Amniotic stem cell (primary cell): Measurements from ENCODE around the gene DHTKD1.
"Not testable (repeated sequence)": the region's sequence is repeated elsewhere in the genome, so short reads cannot be mapped to it uniquely, and the experiment has no call there.

ENCODE experiments used
- DNase-seq: peaks from one replicate; lab custom pipeline; 2025; lab: John Stamatoyannopoulos, UW

DHTKD1 gene

GRCh38 chr10:12067336-12067735 is 1.4 kb upstream of the DHTKD1 start:
- peak; percentile 13 for DNase-seq

- not testable (repeated sequence) for DNase-seq
Observed at GRCh38 chr10:12071441-12071840, 2.7 kb downstream of the DHTKD1 start.

- DNase-seq = no peak
Observed at GRCh38 chr10:12073526-12073925, 4.8 kb downstream of the DHTKD1 start.

- DNase-seq = no peak
Observed at GRCh38 chr10:12077580-12078180, 8.9 kb downstream of the DHTKD1 start.

DNA sequence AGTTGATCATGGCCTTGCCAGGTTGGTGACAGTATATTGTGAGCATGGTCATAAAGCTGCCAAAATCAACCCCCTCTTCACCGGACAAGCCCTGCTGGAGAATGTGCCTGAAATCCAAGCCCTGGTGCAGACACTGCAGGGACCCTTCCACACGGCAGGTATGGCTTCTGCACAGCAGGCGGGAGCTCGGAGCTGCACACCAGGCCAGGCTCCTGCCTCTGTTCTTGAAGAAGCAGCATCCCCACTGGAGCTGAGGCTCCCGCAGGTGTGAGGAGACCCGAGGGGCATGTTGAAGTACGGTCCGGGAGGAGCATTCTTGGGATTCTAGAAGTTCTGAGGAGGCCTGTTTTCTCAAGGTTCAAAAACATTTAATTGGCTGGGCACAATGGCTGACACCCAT is 12.7 kb downstream of the DHTKD1 start:
- no peak for DNase-seq

DNA sequence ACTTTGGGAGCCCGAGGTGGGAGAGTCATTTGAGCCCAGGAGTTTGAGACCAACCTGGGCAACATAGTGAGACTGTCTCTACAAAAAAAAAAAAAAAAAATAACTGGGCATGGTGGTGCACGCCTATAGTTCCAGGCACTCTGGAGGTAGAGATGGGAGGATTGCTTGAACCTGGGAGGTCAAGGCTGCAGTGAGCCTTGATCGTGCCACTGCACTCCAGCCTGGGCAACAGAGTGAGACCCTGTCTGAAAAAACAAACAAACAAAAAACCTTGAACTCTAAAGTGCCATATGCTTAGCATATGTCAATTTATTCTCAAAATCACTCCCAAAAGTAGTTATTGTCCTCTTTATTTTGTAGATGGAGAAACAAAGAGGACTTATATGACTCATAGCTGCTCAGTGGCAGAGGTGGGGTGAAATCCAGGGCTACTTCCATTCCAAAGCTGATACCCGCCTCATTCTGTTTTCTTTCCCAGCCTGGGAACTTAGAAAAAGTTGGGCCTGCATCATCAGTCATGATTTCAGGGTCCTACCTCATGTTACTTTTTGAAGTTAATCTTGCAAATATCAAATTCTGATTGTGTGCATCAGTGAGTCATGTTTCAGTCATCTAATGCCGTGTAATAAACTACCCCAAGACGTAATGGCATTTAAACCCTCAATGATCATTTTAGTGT is 13.3 kb downstream of the DHTKD1 start:
- DNase-seq = no peak

GRCh38 chr10:12088919-12089318 is 20.2 kb downstream of the DHTKD1 start:
- no peak for DNase-seq

- DNase-seq = no peak
Observed at GRCh38 chr10:12091421-12091820, 22.7 kb downstream of the DHTKD1 start.

GRCh38 chr10:12097361-12097760 is 28.6 kb downstream of the DHTKD1 start:
- DNase-seq = not testable (repeated sequence)

DNA sequence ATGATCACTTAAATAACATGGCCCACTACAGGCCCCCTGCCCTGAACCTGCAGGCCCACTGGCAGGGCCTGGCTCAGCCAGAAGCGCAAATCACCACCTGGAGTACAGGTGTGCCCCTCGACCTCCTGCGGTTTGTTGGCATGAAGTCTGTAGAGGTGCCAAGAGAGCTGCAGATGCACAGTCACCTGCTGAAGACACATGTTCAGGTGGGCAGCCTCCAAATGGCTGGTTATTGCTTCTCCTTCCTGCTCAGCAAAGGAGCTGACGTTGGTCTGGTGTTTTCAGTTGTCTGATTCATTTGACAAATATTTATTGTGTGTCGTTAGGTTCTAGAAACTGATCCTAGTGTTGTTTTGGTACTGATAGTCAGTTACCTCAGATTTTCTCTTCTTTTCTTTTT is 29.0 kb downstream of the DHTKD1 start:
- DNase-seq = no peak

GRCh38 chr10:12098966-12099365 is 30.2 kb downstream of the DHTKD1 start:
- no peak for DNase-seq

DNA sequence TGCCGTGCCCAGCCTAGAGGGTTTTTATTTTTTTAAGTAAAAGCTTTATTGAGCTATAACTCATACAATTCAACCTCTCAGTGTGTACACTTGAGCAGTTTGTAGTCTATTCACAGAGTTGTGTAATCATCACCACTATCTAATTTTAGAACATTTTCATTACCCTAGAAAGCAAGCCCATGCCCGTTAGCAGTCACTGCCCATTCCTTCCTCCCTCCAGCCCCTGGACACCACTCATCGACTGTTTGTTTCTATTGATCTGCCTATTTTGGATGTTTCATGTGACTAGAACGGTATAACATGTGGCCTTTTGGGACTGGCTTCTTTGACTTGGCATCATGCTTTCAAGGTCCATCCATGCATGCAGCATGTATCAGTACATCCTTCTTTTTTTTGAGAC is 35.0 kb downstream of the DHTKD1 start:
- no peak for DNase-seq

DNA sequence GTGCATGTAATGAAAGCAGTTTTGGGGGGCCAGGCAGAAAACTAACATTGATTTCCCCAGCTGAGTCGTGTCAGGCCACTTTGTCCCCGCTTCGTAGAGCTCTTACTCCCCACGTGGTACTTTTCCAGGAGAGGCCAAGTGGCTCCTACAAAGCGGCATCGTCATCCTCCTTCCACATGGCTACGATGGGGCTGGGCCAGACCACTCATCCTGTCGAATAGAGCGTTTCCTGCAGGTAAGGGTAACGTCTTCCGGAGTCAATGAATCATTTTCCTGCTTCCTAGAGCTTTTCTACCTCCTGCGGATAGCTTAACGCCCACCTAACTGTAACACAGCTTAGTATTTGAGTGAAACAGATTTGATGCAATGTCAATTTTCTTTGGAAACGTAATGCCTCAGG is 39.0 kb downstream of the DHTKD1 start:
- no peak for DNase-seq

DNA sequence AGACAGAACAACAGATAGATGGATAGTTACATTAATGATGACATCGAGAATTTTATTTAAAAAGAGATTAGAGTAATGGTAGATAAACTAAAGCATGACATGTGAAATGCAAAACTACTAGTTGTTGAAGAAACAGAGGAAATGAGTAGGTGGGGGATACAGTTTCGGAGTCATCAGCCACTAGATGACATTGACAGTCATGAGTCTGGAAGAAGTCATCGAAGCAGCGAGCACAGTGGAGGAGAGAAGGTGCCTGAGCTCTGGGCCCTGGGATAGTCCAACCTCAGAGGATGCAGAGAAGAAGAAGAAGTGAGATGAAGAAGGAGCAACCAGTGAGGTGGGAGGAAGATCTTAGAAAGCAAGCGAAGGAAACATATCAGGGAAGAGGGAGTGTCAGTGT is 40.5 kb downstream of the DHTKD1 start:
- no peak for DNase-seq

DNA sequence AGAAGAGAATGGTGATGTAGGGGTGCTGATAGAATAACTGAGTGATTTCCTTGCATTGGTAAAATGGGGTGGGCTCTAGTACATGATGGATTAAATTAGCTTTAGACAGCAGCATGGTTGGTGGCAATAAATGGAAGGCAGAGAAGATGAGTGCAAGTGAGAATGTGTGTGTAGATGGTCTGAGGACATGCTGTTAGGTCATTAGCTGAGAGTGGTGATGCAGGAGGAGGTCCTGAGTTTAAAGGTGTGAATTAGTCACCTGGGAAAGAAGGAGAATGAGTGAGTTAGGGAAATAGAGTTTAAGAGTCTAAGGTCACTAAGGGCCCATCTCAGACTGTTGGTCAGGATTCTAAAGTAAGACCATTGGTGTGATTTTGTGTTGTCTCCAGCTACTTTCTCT is 42.8 kb downstream of the DHTKD1 start:
- no peak for DNase-seq

- no peak for DNase-seq
Observed at GRCh38 chr10:12113627-12114026, 44.9 kb downstream of the DHTKD1 start.

- no peak for DNase-seq
Observed at GRCh38 chr10:12121673-12122072, 52.9 kb downstream of the DHTKD1 start.

DNA sequence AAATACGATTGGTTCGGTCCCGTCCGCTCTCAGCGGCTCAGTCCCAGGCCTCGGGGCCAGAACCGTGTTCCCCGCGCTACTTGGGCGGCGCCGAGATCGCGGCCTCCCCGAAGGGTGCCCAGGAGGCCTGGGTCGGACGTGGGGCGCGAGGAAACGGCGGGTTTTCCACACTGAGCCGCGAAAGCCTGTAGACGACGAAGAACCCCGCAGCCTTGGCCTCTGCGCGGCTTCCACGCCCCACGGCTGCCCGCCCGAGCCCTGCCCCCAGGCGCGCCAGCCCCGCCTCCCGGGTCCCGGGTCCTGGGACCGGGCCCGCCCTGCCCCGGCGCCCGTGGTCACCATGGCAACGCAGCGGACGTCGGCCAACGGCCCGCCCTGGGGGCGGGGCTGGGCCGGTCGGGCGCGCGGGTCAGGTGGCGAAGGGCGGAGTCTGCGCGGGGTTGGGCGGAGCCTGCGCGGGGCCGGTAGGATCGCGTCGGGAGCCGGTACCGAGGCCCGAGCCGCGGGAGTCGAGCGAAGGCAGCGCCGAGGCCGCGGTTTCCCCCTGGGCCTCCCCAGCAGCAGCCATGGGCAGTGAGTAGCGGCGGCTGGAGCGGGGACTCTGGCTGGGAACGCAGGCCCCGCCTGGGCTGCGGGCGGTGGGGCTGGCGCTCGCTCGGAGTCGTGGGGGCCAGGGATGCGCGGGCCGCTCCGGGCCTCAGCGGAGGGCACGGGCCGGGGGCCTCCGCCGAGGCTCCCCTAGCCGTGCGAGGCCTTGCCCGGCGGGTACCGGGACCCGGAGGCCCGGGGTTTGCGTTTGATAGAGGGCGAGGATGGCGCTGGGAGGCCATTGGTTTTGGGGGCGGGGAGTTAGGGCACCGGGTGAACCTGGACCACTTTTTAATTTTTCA is 60.7 kb downstream of the DHTKD1 start, which contains the start of gene SEC61A2:
SEC61A2 (plus strand) TSS at position 456 of the 890 bp plus-strand sequence; CDS start at position 567, 111 bp downstream.
- DNase-seq = peak; percentile 79

- DNase-seq = peak; percentile 32
Observed at GRCh38 chr10:12130237-12130872, 61.6 kb downstream of the DHTKD1 start.

GRCh38 chr10:12135631-12136030 is 66.9 kb downstream of the DHTKD1 start:
- DNase-seq = no peak

DNA sequence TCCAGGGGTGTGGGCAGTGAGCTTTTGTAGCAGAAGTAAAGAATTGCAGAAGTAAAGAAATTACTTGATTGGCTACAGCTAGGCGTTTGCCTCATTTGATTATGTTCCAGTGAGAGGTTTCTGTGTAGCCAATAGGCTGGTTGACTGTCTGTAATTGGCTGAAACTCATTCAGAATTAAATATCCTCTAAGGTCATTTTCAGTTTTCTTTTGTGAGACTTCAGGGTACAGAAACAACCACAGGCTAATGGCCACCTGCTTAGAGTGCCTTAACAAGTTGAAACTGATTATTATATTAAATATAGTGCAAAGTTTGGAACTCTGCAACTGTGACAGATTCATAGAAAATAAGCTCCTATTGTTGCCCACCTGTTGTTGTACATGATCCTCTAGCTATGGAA is 71.3 kb downstream of the DHTKD1 start:
- DNase-seq = no peak

DNA sequence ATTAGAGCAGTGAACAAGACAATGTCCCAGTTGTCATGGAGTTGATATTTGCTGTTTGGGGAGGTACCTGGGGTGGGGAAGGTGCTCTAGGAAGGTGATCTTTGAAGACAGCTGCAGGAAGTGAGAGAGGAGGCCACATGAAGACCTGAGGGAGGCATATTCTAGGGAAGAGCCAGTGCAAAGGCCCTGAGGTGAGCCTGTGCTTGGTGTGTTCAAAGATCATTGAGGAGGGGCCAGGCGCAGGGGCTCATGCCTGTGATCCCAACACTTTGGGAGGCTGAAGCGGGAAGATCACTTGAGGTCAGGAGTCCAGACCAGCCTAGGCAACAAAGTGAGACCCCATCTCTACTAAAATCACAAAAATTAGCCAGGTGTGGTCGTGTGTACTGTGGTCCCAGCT is 75.8 kb downstream of the DHTKD1 start:
- DNase-seq = no peak
